Measurements from ENCODE around the gene LRRC41.

DNA sequence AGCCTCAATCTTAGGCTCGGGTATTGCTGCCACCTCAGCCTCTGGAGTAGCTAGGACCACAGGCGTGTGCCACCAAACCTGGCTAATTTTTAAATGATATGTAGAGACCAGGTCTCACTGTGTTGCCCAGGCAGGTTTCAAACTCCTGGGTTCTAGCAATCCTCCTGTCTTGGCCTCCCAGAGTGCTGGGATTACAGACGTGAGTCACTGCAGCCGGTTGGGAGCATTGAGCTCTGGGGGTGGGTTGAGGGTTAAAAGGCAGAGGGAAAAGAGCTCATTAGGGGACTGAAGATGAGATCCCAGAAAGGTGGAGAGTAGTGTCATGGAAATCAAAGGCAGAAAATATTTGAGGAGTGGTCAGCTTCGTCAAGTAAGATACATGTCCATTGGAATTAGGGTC is 48.7 kb downstream of the LRRC41 start:
- TF ChIP-seq EZH2 (IDR thresholded peaks at IDR 0.05) (no peak), POLR2AphosphoS5 (IDR thresholded peaks at IDR 0.05; ENCODE audit: borderline replicate concordance, low read depth, low read length) (no peak), FOXP2 (optimal IDR thresholded peaks at IDR 0.05; ENCODE audit: control extremely low read depth, extremely low read length, insufficient read depth) (no peak)
